HL-60/S4 treated with retinoic acid at 250 ng/mL for 4 days and 3 days (cell line): ENCODE measurements around the gene SPTLC1.

Experiments used
- in situ Hi-C: fragments of 300-500 bp; cut with MboI; formaldehyde crosslinking; loops from 2 replicates; pipeline ENCODE4 v1.7.0; 2022; ENCODE audit warnings: low sequenced_read_pairs

SPTLC1 gene

DNA sequence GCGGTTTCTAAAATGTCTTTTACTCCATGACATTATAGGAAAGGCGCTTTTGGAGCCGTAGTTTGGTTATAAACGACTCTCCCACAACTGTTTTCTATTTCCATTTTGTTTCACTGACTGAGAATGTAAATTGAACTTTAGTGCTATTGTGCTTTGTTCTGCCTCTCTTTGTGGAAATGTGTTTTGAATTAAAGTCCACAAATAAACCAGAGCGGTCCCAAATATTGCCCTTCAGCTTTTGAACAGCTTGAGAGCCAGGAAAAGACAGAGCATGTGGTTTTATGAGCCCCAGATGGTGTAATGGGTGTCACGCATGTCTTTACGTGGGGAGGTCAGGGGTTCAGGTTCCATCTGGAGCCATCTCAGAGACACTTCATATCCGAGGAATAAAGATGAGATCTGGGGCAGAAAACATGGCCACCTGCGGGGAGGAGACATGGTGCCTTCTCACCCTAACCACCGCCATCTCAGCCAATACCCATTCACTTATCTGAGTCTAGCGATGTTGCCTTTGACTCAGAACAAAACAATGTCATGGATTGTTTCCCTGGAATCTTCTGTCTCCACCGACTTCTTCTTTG is 122.7 kb downstream of the SPTLC1 start:
- in situ Hi-C loops = no loop called here

DNA sequence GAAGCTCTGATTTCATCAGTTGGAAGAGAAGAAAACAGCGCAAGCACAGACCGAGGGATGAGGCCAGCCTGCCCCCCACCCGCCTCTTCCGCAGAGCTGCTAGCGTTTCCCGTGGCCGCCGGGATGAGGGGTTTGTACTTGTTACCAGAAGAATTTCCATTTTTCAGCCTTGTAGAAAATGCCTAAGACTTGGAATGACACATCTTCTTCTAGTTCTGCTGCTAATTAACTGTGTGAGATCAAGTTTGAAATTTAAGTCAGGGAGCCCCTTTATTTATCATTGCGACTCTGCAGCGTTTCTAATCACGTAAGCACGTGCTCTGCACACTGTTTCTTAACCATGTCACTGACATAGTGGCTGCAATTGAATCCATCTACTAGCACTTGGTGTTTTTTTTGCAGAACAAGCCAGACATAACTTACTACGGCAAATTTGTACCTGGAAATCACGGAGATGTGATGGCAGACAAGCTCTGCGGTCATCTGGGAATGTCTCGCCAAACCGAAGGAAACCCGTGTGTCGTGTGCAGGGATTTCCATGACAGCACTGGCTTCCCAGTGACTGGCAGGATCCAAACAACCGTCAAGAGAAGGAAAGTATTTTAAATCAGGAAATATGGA is 123.4 kb downstream of the SPTLC1 start:
- in situ Hi-C loops = no loop called here

DNA sequence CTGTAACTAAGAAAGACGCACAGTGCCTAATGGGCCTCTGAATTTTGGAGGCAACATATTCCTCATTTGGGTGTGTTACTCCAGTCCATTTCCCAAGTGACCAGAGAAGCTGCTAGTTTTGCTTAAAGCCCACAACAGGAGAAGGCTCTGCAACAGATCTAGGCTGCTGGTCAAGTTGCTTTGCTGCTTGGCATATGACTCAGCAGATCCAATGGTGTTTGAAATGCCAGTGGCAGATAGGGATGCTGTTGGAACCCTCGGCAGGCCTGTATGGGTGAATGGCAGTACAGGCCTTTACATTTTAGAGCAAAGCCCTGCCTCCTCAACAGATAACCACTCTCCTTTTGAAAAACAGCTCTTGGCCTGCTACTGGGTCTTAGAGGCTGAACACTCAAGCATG is 129.0 kb downstream of the SPTLC1 start:
- in situ Hi-C loops = no loop called here

DNA sequence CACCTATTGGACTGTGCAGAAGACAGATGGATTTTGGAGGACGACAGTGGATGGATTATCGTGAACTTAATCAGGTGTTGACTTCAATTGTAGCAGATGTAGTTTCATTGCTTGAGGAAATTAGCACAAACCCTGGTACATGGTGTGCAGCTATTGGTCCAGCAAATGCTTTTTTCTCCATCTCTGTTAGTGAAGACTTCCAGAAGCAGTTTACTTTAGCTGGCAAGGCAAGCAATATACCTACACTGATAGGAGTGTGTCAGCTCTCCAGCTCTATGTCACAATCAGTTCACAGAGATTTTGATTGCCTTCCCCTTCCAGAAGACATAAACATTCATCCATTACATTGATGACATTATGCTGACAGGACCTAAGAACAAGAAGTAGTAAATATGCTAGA is 129.5 kb downstream of the SPTLC1 start:
- in situ Hi-C loops = no loop called here
